ENCODE results near the gene VASH2. TPM values are rescaled to one million over a fixed set of nuclear protein-coding genes. Genes with fewer than 3 reads are reported as not detected.

VASH2 gene
- total RNA-seq, 1 experiment from 2014 or later: 3.2 TPM

GRCh38 chr1:212918824-212919223, 31.5 kb upstream of the VASH2 start:
- ChIA-PET CTCF (no interaction called here), POLR2A (interaction anchor here (0.6 kb wide), 2 partner anchors 10 to 33 kb away, joined by 4 to 6 read pairs; no protein-coding TSS in a partner anchor)
- DNase-seq: no peak
- intact Hi-C loops (cut with micrococcal nuclease; ENCODE audit: unreplicated experiment): loop anchor here (5.0 kb wide), 1 partner anchor 78 kb away; no protein-coding TSS in a partner anchor
- no peaks in the 10 kb centered on the region for H3K9me3 ChIP-seq
- no peak for TF ChIP-seq CTCF (IDR thresholded peaks at IDR 0.05; ENCODE audit: insufficient read depth in 1 of 2, low read depth in 1 of 2, low read length in 1 of 2, severe bottlenecking in 1 of 2, unreplicated experiment in 1 of 2)
- peaks cover 6% of the 10 kb centered on the region for H3K36me3 Mint-ChIP-seq (ENCODE audit: insufficient read depth, unreplicated experiment)
- no peak overlapping the region for H3K4me3 Mint-ChIP-seq (ENCODE audit: unreplicated experiment)
- H3K27ac Mint-ChIP-seq (ENCODE audit: unreplicated experiment): no peak overlapping the region
- H3K9me3 Mint-ChIP-seq (ENCODE audit: unreplicated experiment): no peaks in the 10 kb centered on the region
- no peak overlapping the region for H3K4me3 ChIP-seq (ENCODE audit: low read depth, low read length)
- no TSS peak for BruUV-seq (replicated peaks)
- no peaks in the 10 kb centered on the region for H3K4me1 ChIP-seq
- no peaks in the 10 kb centered on the region for H3K36me3 ChIP-seq (ENCODE audit: control insufficient read depth, insufficient read depth, low read length)
- H3K27me3 ChIP-seq (replicated peaks; ENCODE audit: control insufficient read depth, insufficient read depth, low read length): no peaks in the 10 kb centered on the region
- peaks cover 15% of the 10 kb centered on the region for H3K4me1 Mint-ChIP-seq (ENCODE audit: low read depth, unreplicated experiment)
- no peaks in the 10 kb centered on the region for H3K27me3 Mint-ChIP-seq (ENCODE audit: insufficient read depth, unreplicated experiment)

- intact Hi-C loops (cut with micrococcal nuclease; ENCODE audit: unreplicated experiment): no loop called here
- DNase-seq: no peak
- no peaks in the 10 kb centered on the region for H3K4me1 ChIP-seq
- no peaks in the 10 kb centered on the region for H3K36me3 Mint-ChIP-seq (ENCODE audit: insufficient read depth, unreplicated experiment)
- BruUV-seq (replicated peaks): no TSS peak
- ChIA-PET POLR2A (no interaction called here), CTCF (interaction anchor here (0.6 to 0.9 kb wide), 2 partner anchors 63 to 76 kb away, joined by 3 to 5 read pairs; no protein-coding TSS in a partner anchor)
- no peak overlapping the region for H3K4me3 ChIP-seq (ENCODE audit: low read depth, low read length)
- H3K27me3 Mint-ChIP-seq (ENCODE audit: insufficient read depth, unreplicated experiment): no peaks in the 10 kb centered on the region
- peaks cover 1% of the 10 kb centered on the region for H3K9me3 Mint-ChIP-seq (ENCODE audit: unreplicated experiment)
- no peaks in the 10 kb centered on the region for H3K9me3 ChIP-seq
- no peak for TF ChIP-seq CTCF (IDR thresholded peaks at IDR 0.05; ENCODE audit: insufficient read depth in 1 of 2, low read depth in 1 of 2, low read length in 1 of 2, severe bottlenecking in 1 of 2, unreplicated experiment in 1 of 2)
- no peaks in the 10 kb centered on the region for H3K27me3 ChIP-seq (replicated peaks; ENCODE audit: control insufficient read depth, insufficient read depth, low read length)
- no peak overlapping the region for H3K4me3 Mint-ChIP-seq (ENCODE audit: unreplicated experiment)
- no peaks in the 10 kb centered on the region for H3K36me3 ChIP-seq (ENCODE audit: control insufficient read depth, insufficient read depth, low read length)
- H3K27ac Mint-ChIP-seq (ENCODE audit: unreplicated experiment): no peak overlapping the region
- H3K4me1 Mint-ChIP-seq (ENCODE audit: low read depth, unreplicated experiment): peaks cover 11% of the 10 kb centered on the region
These were observed 30.1 kb upstream of the VASH2 start for GRCh38 chr1:212920246-212920645.

GRCh38 chr1:212920896-212921295, 29.4 kb upstream of the VASH2 start:
- no peak overlapping the region for H3K27ac Mint-ChIP-seq (ENCODE audit: unreplicated experiment)
- no peaks in the 10 kb centered on the region for H3K9me3 ChIP-seq
- BruUV-seq (replicated peaks): no TSS peak
- no peak overlapping the region for H3K4me3 Mint-ChIP-seq (ENCODE audit: unreplicated experiment)
- CTCF ChIA-PET: interaction anchor here (0.6 to 0.9 kb wide), 2 partner anchors 64 to 75 kb away, joined by 3 to 5 read pairs; no protein-coding TSS in a partner anchor
- no peaks in the 10 kb centered on the region for H3K27me3 Mint-ChIP-seq (ENCODE audit: insufficient read depth, unreplicated experiment)
- POLR2A ChIA-PET: no interaction called here
- H3K4me1 Mint-ChIP-seq (ENCODE audit: low read depth, unreplicated experiment): peaks cover 6% of the 10 kb centered on the region
- no peaks in the 10 kb centered on the region for H3K36me3 Mint-ChIP-seq (ENCODE audit: insufficient read depth, unreplicated experiment)
- no peaks in the 10 kb centered on the region for H3K27me3 ChIP-seq (replicated peaks; ENCODE audit: control insufficient read depth, insufficient read depth, low read length)
- no peak overlapping the region for H3K4me3 ChIP-seq (ENCODE audit: low read depth, low read length)
- H3K4me1 ChIP-seq: no peaks in the 10 kb centered on the region
- no peak for DNase-seq
- no peaks in the 10 kb centered on the region for H3K36me3 ChIP-seq (ENCODE audit: control insufficient read depth, insufficient read depth, low read length)
- TF ChIP-seq CTCF (IDR thresholded peaks at IDR 0.05; ENCODE audit: insufficient read depth in 1 of 2, low read depth in 1 of 2, low read length in 1 of 2, severe bottlenecking in 1 of 2, unreplicated experiment in 1 of 2): peak in 1 of 2 experiments; percentile 20
- peaks cover 8% of the 10 kb centered on the region for H3K9me3 Mint-ChIP-seq (ENCODE audit: unreplicated experiment)
- intact Hi-C loops (cut with micrococcal nuclease; ENCODE audit: unreplicated experiment): no loop called here

Measured in Caco-2 (cell line).